D721Med (cell line): ENCODE results near the gene PNCK.
"Not testable (repeated sequence)": the region's sequence is repeated elsewhere in the genome, so short reads cannot be mapped to it uniquely, and the experiment has no call there.

ENCODE experiments used
- DNase-seq: peaks from one replicate; pipeline ENCODE4 v3.0.0; 2011; ENCODE audit warnings: low spot score; ENCODE audit not compliant: insufficient read length
- FAIRE-seq: peaks from 2 replicates; lab custom pipeline; 2011; peaks lifted over from hg19 to GRCh38; lab: Jason Lieb, UNC
- TF ChIP-seq, protein P1 (sequence below): IDR thresholded peaks from 2 replicates; pipeline ENCODE4 v1.5.1; 2012; ENCODE audit warnings: mild to moderate bottlenecking, control low read depth; ENCODE audit not compliant: insufficient read depth; ENCODE audit errors: missing control alignments

Gene PNCK

DNA sequence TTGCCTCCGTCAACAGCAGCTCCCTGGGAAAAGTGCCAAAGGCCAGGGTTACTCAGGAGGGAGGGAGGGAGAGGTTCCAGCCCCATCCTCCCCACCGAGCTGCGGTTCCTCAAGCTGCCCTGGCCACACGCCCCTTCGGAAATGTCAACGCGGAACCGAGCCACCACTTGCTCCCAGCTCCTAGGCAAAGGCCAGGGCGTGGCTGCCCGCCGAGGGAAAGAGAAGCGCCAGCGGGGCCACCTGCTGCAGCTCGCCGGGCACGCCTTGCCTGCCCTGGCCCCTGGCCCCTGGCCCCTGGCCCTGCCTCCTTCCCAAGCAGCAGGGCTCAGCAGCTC lies 29.4 kb upstream of the PNCK start:
- FAIRE-seq (no peak), DNase-seq (no peak)
- TF ChIP-seq, protein P1, sequence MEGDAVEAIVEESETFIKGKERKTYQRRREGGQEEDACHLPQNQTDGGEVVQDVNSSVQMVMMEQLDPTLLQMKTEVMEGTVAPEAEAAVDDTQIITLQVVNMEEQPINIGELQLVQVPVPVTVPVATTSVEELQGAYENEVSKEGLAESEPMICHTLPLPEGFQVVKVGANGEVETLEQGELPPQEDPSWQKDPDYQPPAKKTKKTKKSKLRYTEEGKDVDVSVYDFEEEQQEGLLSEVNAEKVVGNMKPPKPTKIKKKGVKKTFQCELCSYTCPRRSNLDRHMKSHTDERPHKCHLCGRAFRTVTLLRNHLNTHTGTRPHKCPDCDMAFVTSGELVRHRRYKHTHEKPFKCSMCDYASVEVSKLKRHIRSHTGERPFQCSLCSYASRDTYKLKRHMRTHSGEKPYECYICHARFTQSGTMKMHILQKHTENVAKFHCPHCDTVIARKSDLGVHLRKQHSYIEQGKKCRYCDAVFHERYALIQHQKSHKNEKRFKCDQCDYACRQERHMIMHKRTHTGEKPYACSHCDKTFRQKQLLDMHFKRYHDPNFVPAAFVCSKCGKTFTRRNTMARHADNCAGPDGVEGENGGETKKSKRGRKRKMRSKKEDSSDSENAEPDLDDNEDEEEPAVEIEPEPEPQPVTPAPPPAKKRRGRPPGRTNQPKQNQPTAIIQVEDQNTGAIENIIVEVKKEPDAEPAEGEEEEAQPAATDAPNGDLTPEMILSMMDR, result no peak

DNA sequence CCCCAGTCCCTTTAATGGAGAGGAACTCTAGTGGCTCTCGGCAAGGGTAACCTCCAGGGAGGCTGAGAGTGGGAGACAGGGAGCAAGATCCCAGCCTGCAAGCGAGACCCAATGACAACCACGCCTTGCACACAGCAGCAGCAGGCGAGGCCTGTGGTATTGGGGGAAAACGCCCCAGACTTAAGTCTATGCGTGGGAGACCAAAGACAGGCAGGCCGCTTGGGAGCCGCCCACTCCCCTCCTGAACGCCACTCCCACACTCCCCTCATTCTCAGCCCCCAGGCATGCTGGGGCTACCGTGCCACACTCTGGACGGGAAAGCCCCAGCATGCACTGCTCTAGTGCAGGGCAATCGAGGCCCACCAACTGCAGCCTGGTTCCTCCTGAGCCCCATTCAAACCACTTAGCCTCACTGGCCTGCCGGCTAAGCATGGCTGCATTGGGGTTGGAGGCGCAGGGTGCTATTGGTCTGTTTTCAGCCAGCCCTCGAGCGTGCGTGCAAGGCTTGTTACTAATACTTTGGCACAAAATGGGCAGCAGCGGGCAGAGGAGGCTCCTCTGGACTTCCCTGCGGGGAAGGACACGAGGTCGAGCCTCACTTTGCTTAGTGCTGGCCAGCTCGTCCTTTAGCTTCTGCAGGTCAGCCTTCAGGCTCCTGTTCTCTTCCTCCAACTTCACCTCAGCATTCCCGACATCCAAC lies 28.9 kb upstream of the PNCK start:
- no peak for FAIRE-seq
- TF ChIP-seq, protein P1, result no peak
- no peak for DNase-seq

DNA sequence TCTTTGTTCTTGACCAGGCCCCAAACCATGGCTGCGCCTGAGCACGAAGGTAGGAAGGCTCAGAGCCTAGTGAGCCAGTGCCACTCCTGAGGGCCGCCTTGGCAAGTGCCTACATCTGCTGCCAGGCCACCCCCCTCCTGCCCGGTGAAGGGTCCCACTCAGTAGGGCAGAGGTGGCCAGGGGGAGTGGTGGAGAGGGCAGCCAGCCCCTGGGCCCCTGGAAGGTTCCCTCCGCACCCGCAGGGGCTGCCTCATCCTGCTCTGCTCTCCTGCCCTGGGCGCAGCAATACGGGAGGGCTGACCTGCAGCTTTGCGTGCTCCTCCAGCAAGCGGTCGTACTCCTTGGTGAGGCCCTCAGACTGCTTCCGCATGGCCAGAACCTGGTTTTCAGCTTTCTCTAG lies 28.1 kb upstream of the PNCK start:
- no peak for DNase-seq
- FAIRE-seq, result no peak
- TF ChIP-seq, protein P1, result no peak

DNA sequence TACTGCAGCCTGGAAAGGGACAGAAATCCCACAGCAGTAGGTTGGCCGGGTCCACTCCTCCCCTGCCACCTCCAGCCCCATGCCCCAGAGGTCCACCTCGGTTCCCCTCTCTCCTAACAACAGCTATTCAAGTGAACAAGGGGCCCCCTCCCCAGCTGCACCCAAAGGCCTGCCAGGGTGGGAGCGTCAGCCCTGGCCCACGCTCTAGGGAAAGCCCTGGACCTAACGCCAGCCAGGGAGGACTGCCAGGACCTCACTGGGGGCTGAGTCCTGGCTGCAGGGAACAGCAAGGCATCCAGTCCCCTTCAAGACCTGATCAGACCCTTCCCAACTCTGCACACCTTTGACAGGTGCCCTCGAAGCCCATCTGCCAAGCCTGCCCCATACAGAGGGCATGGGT lies 27.4 kb upstream of the PNCK start:
- no peak for FAIRE-seq

DNA sequence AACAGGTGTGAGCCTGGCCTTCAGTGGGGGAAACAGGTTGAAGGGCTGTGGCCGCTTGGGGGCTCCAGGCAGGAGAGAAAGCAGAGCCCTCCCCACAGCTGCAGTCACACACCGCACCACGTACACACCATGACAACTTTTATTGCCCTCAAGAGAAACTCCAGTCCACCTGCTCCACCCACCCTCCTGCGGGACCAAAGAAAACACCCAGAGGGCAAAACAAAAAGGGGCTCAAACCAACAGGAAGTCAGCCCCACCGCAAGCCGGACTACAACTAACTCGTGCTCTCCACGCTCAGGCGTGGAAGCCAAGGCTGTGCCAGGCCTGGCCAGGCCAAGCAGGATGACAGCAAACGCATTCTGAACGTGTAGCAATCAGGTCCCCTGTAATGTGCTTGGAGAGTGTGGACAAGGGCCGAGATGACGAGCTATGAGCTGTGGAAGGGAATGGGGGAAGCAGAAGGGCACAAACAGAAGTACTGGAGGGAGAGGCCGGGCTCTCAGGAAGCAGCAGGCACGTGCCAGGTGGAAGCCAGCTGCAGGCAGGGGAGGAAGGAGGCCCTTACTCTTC lies 26.8 kb upstream of the PNCK start:
- TF ChIP-seq, protein P1, result no peak
- DNase-seq (no peak), FAIRE-seq (no peak)

More for the DNA sequence above, 27.4 kb upstream of the PNCK start:
- DNase-seq, result no peak
- TF ChIP-seq, protein P1, result no peak

DNA sequence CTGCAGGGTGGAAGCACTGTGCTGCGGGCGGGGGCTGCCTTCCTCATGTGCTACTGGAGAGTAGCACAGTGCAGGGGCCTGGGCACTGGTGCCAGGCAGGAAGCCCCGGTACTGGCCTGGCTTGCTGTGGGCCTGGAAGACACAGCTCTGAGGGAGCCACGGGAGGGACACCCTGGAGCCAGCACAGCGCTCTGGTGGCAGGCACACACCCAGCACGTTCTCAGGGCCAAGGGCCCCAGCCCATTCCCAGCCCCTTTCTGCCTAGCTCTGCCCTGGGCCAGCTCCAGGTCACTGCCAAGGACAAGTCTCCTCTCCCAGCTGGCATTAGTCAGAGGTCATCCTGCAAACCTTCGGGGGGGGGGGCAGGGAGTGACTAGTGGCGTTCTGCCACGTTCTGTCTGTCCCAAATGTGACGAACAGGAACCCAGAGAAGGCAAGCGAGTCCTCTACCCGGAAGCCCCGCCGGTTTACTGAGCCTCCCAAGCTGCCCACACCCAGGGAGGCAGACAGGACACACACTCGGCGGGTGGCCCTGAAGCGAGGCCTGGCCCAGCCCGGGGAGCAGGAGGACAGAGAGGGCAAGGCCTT lies 26.3 kb upstream of the PNCK start:
- FAIRE-seq, DNase-seq: not testable (repeated sequence)

DNA sequence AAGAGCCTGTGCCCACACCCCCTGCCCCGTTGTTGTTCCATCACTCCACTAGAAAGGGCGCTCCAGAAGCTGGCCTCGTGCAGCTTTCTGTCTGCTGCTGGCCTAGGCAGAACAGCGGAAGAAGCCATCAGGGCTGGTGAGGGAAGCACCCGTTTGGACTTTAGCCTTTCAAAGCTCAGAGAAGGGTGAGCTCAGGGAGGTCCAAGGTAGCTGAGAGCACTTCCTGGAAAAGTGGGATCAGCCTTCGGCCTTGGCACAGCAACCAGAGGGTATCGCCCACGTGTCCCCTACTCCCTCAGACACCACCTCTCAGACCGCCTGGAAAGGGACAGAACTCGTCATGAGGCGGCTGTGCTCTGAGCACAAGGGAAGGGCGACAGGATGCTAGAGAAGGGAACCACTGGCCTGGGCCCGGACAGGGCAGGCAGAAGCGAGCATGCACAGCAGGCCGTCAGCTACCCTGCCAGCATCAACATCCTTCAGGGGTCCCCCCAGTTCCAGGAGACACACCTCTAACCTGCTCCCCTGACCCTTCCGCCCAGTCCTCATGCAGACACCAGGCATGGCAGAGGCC lies 25.7 kb upstream of the PNCK start:
- FAIRE-seq, DNase-seq: not testable (repeated sequence)
